Esophagus muscularis mucosa (tissue), 4 donors: Measurements from ENCODE around the gene FXYD6. TPM values are rescaled to one million over a fixed set of nuclear protein-coding genes. Genes with fewer than 3 reads are reported as not detected.

Experiments used
- DNase-seq: peaks from one replicate; pipeline ENCODE4 v3.0.0-alpha.2; 2017; ENCODE audit errors: extremely low spot score
- H3K27ac ChIP-seq, 4 donors: fragments of 200-600 bp; sonication (generic); replicated peaks in 1 of 4; 1 replicate in 3 of 4; 2 replicates in 1 of 4; pipeline ENCODE4 v1.5.1; 2016 to 2019; ENCODE audit warnings: mild to moderate bottlenecking in 1 of 4
- H3K27me3 ChIP-seq, 4 donors: fragments of 200-600 bp; sonication (generic); one replicate each; pipeline versions ENCODE4 v1.5.1 to v1.6.0; 2016 to 2019
- H3K36me3 ChIP-seq, 4 donors: fragments of 200-600 bp; sonication (generic); one replicate each; pipeline ENCODE4 v1.5.1; 2016 to 2019
- H3K4me1 ChIP-seq, 4 donors: fragments of 200-600 bp; sonication (generic); one replicate each; pipeline ENCODE4 v1.5.1; 2016 to 2019
- H3K4me3 ChIP-seq, 4 donors: fragments of 200-600 bp; sonication (generic); 1 replicate in 2 of 4; 2 replicates in 2 of 4; pipeline ENCODE4 v1.5.1; 2016 to 2019; ENCODE audit warnings: mild to moderate bottlenecking in 4 of 4, moderate library complexity in 1 of 4
- H3K9me3 ChIP-seq, 4 donors: fragments of 200-600 bp; sonication (generic); 1 replicate in 3 of 4; 2 replicates in 1 of 4; pipeline ENCODE4 v1.5.1; 2016 to 2019
- CTCF ChIP-seq, 3 experiments: fragments of 200-600 bp in 2 of 3; fragments of 450-650 bp in 1 of 3; sonication (generic) in 2 of 3; IDR thresholded peaks; one replicate each; pipeline ENCODE4 v1.5.1; 2017 to 2019; ENCODE audit warnings: antibody characterized with exemption in 3 of 3, mild to moderate bottlenecking in 2 of 3, moderate library complexity in 1 of 3
- EP300 ChIP-seq: sonication (generic); formaldehyde crosslinking; IDR thresholded peaks from one replicate; pipeline ENCODE4 v1.6.1; 2017; ENCODE audit warnings: antibody characterized with exemption
- POLR2A ChIP-seq: fragments of 450-650 bp; IDR thresholded peaks from one replicate; pipeline ENCODE4 v1.6.1; 2017; ENCODE audit warnings: antibody characterized with exemption, moderate library complexity, mild to moderate bottlenecking, low read depth
- POLR2AphosphoS5 ChIP-seq, 2 donors: sonication (generic); formaldehyde crosslinking; IDR thresholded peaks; one replicate each; pipeline ENCODE4 v1.6.1; 2017; ENCODE audit warnings: antibody characterized with exemption in 2 of 2
- WGBS: methylation state at CpG from one replicate; pipeline ENCODE4 v1.1.5; 2018; 5-methylcytosine and 5-hydroxymethylcytosine counted together
- intact Hi-C: fragments of 100-400 bp; cut with DNase I; formaldehyde crosslinking; loops from one replicate; pipeline ENCODE4 v1.15.1; 2023
- total RNA-seq, 4 donors: library from RNA; depleted of rRNA; stranded (reverse); fragments of >200 nt; gene quantifications; one replicate each; pipeline versions ENCODE4 v1.1.0 to v1.2.1, GENCODE V29; 2016

The FXYD6 gene
- total RNA-seq, 4 donors from 2014 or later: 78.9 to 105 (median 91.5) TPM

DNA sequence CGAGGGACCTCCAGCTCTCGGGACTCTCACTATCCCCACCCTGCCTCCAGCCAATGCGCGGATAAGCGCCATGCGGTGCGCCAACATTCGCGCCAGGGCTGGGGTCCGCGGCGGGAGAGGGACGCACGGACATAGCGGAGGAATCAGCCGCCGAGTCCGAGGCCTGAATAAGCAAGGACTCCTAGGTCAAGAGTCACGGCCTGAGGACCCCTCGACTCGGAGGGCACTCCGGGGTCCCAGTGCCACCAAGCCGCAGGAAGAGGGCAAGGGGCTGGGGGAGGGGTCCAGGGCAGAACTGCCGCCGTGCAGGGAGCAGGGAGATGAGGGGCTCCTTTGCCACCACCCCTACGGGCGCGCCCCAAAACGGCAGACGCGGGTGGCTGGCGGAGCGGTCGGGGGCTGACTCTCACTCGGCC is 80.0 kb downstream of the FXYD6 start:
- DNase-seq: no peak
- Histone ChIP-seq H3K36me3 (no peaks in the 10 kb centered on the region), H3K27ac (no peak overlapping the region), H3K4me1 (peaks cover 17 to 28% (median 26%) of the 10 kb centered on the region in 4 donors), H3K27me3 (peaks cover 0 to 76% (median 33%) of the 10 kb centered on the region in 4 donors), H3K4me3 (peak overlapping the region; percentile 42 to 55 (median 45)), H3K9me3 (no peaks in the 10 kb centered on the region)
- intact Hi-C loops: no loop called here
- WGBS: no CpG with 5 or more reads among the region's 35 CpGs
- TF ChIP-seq EP300 (no peak), POLR2A (no peak), POLR2AphosphoS5 (IDR thresholded peaks at IDR 0.05) (no peak), CTCF (IDR thresholded peaks at IDR 0.05) (no peak)

GRCh38 chr11:117795638-117796455 is 80.6 kb downstream of the FXYD6 start:
- H3K9me3 ChIP-seq: no peaks in the 10 kb centered on the region
- WGBS: 23% methylated on average over 10 of the region's 53 CpGs
- H3K4me1 ChIP-seq: peaks cover 17 to 28% (median 26%) of the 10 kb centered on the region in 4 donors
- peak overlapping the region; percentile 42 to 55 (median 45) for H3K4me3 ChIP-seq
- H3K27me3 ChIP-seq: peaks cover 0 to 76% (median 33%) of the 10 kb centered on the region in 4 donors
- H3K36me3 ChIP-seq: no peaks in the 10 kb centered on the region
- H3K27ac ChIP-seq: no peak overlapping the region
- intact Hi-C loops: no loop called here
- no peak for DNase-seq
- TF ChIP-seq POLR2AphosphoS5 (IDR thresholded peaks at IDR 0.05) (no peak), EP300 (no peak), POLR2A (no peak), CTCF (IDR thresholded peaks at IDR 0.05) (no peak)

DNA sequence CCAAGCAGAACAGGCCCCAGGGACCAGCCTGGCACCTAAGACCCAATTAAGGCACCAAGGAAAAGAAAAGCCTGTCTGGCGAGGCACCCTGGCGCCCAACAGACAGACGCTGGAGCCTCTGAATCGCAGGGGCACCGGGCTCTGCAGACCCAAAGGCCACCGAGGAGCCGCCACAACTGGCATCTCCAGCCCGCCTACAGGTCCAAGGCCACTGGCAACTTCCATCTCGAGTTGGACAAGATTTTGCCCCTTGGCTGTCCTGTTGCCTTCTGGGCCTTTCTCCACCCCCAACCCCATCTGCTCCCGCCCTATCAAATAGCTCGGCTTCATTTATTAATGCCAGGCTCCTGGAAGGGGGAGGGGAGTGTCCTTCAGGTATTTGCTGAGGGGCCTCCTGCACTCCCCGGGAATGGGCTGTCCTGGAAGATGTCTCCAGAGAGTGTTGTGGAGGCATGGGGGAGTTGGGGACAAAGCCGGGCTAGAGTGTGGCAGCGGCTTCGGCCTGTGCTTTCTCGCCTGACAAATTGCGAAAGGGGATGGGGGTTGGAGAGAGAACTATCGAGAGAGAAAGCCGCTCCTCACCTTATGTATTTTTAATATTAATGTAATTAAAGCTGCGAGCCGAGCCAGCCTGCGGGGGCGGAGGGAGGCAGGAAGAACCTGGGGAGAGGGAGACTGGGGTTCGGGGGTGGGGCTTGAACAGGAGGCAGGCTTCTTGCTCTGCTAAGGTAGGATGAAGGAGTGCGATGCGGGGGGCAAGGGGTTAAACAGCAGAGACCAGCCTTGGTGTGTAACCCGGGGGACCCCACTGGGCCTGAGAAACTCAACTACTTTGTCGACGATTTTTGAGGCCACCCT is 81.5 kb downstream of the FXYD6 start:
- peaks cover 17 to 28% (median 26%) of the 10 kb centered on the region in 4 donors for H3K4me1 ChIP-seq
- intact Hi-C loops: no loop called here
- WGBS: 34% methylated on average over 21 of the region's 29 CpGs
- no peak overlapping the region for H3K4me3 ChIP-seq
- TF ChIP-seq POLR2A (no peak), POLR2AphosphoS5 (IDR thresholded peaks at IDR 0.05) (no peak), EP300 (no peak), CTCF (IDR thresholded peaks at IDR 0.05) (no peak)
- H3K36me3 ChIP-seq: no peaks in the 10 kb centered on the region
- H3K27ac ChIP-seq: no peak overlapping the region
- no peak for DNase-seq
- H3K9me3 ChIP-seq: no peaks in the 10 kb centered on the region
- peaks cover 0 to 76% (median 33%) of the 10 kb centered on the region in 4 donors for H3K27me3 ChIP-seq

- no peaks in the 10 kb centered on the region for H3K9me3 ChIP-seq
- no peak for TF ChIP-seq POLR2AphosphoS5 (IDR thresholded peaks at IDR 0.05)
- TF ChIP-seq POLR2A: no peak
- TF ChIP-seq CTCF (IDR thresholded peaks at IDR 0.05): no peak
- no peak for TF ChIP-seq EP300
- intact Hi-C loops: no loop called here
- no peak overlapping the region for H3K4me3 ChIP-seq
- WGBS: 84% methylated on average over 10 of the region's 10 CpGs
- H3K27ac ChIP-seq: no peak overlapping the region
- DNase-seq: no peak
- peaks cover 17 to 28% (median 26%) of the 10 kb centered on the region in 4 donors for H3K4me1 ChIP-seq
- peaks cover 0 to 70% (median 33%) of the 10 kb centered on the region in 4 donors for H3K27me3 ChIP-seq
- no peaks in the 10 kb centered on the region for H3K36me3 ChIP-seq
These were observed 82.3 kb downstream of the FXYD6 start for GRCh38 chr11:117794135-117794534.
